ENCODE measurements around the gene ICAM1.

GRCh38 chr19:10328558-10329429, 57.9 kb downstream of the ICAM1 start:
- TF ChIP-seq, protein P1, sequence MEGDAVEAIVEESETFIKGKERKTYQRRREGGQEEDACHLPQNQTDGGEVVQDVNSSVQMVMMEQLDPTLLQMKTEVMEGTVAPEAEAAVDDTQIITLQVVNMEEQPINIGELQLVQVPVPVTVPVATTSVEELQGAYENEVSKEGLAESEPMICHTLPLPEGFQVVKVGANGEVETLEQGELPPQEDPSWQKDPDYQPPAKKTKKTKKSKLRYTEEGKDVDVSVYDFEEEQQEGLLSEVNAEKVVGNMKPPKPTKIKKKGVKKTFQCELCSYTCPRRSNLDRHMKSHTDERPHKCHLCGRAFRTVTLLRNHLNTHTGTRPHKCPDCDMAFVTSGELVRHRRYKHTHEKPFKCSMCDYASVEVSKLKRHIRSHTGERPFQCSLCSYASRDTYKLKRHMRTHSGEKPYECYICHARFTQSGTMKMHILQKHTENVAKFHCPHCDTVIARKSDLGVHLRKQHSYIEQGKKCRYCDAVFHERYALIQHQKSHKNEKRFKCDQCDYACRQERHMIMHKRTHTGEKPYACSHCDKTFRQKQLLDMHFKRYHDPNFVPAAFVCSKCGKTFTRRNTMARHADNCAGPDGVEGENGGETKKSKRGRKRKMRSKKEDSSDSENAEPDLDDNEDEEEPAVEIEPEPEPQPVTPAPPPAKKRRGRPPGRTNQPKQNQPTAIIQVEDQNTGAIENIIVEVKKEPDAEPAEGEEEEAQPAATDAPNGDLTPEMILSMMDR (IDR thresholded peaks at IDR 0.05), result no peak
- TF ChIP-seq EP300 (IDR thresholded peaks at IDR 0.05) (no peak), POLR2A (IDR thresholded peaks at IDR 0.05) (no peak)

Data from ovary (tissue), 3 donors.